ENCODE measurements around the gene SPSB2. TPM values are rescaled to one million over a fixed set of nuclear protein-coding genes. Genes with fewer than 3 reads are reported as not detected.

SPSB2 gene, protein sequence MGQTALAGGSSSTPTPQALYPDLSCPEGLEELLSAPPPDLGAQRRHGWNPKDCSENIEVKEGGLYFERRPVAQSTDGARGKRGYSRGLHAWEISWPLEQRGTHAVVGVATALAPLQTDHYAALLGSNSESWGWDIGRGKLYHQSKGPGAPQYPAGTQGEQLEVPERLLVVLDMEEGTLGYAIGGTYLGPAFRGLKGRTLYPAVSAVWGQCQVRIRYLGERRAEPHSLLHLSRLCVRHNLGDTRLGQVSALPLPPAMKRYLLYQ
- 11.5 and 11.9 TPM in 2 replicates for total RNA-seq

GRCh38 chr12:6873094-6874014 lies at the start of gene SPSB2:
Gene SPSB2 (minus strand): TSS chr12:6873303. CDS start chr12:6872901, 402 bp downstream.
- H2AFZ ChIP-seq (ENCODE audit: low read length), result peak within 1 kb of the TSS; percentile 84
- H3K79me2 ChIP-seq (ENCODE audit: insufficient read depth, low read length), result peaks cover 47% of the 10 kb centered on the region
- peak within 1 kb of the TSS; percentile 78 for H3K4me2 ChIP-seq (ENCODE audit: insufficient read depth, low read length)
- H4K20me1 ChIP-seq (ENCODE audit: insufficient read depth, low read length), result peaks cover 37% of the 10 kb centered on the region
- no peak for TF ChIP-seq CTCF (IDR thresholded peaks at IDR 0.05; ENCODE audit: extremely low read depth, low read depth, low read length)
- H3K4me3 ChIP-seq (ENCODE audit: insufficient read depth, low read length), result peak within 1 kb of the TSS; percentile 90
- peaks cover 38% of the 10 kb centered on the region for H3K4me1 ChIP-seq (ENCODE audit: insufficient read depth, low read length)
- H3K9me3 ChIP-seq (ENCODE audit: low read depth, low read length), result no peaks in the 10 kb centered on the region
- peak within 1 kb of the TSS; percentile 62 for H3K27ac ChIP-seq (ENCODE audit: low read depth, low read length)
- no peaks in the 10 kb centered on the region for H3K27me3 ChIP-seq (ENCODE audit: insufficient read depth, low read length)
- peaks cover 27% of the 10 kb centered on the region for H3K36me3 ChIP-seq (ENCODE audit: insufficient read depth, low read length)
- peak; percentile 99 for DNase-seq (ENCODE audit: insufficient read length, low spot score, missing footprints)

- Histone ChIP-seq H3K4me1 (ENCODE audit: insufficient read depth, low read length) (peaks cover 34% of the 10 kb centered on the region), H2AFZ (ENCODE audit: low read length) (no peak overlapping the region), H3K27ac (ENCODE audit: low read depth, low read length) (no peak overlapping the region), H3K4me3 (ENCODE audit: insufficient read depth, low read length) (no peak overlapping the region), H3K27me3 (ENCODE audit: insufficient read depth, low read length) (no peaks in the 10 kb centered on the region), H3K36me3 (ENCODE audit: insufficient read depth, low read length) (peaks cover 22% of the 10 kb centered on the region), H3K79me2 (ENCODE audit: insufficient read depth, low read length) (peaks cover 8% of the 10 kb centered on the region), H4K20me1 (ENCODE audit: insufficient read depth, low read length) (no peaks in the 10 kb centered on the region), H3K4me2 (ENCODE audit: insufficient read depth, low read length) (no peak overlapping the region), H3K9me3 (ENCODE audit: low read depth, low read length) (no peaks in the 10 kb centered on the region)
- no peak for TF ChIP-seq CTCF (IDR thresholded peaks at IDR 0.05; ENCODE audit: extremely low read depth, low read depth, low read length)
- DNase-seq (ENCODE audit: insufficient read length, low spot score, missing footprints), result peak; percentile 68
These were observed 49.2 kb upstream of the SPSB2 start for GRCh38 chr12:6921996-6922946.

- H3K27ac ChIP-seq (ENCODE audit: low read depth, low read length), result no peak overlapping the region
- H3K27me3 ChIP-seq (ENCODE audit: insufficient read depth, low read length), result no peaks in the 10 kb centered on the region
- peaks cover 32% of the 10 kb centered on the region for H3K4me1 ChIP-seq (ENCODE audit: insufficient read depth, low read length)
- no peaks in the 10 kb centered on the region for H4K20me1 ChIP-seq (ENCODE audit: insufficient read depth, low read length)
- no peak overlapping the region for H3K4me3 ChIP-seq (ENCODE audit: insufficient read depth, low read length)
- no peak for TF ChIP-seq CTCF (IDR thresholded peaks at IDR 0.05; ENCODE audit: extremely low read depth, low read depth, low read length)
- H3K9me3 ChIP-seq (ENCODE audit: low read depth, low read length), result no peaks in the 10 kb centered on the region
- no peak for DNase-seq (ENCODE audit: insufficient read length, low spot score, missing footprints)
- peaks cover 25% of the 10 kb centered on the region for H3K36me3 ChIP-seq (ENCODE audit: insufficient read depth, low read length)
- H2AFZ ChIP-seq (ENCODE audit: low read length), result no peak overlapping the region
- no peak overlapping the region for H3K4me2 ChIP-seq (ENCODE audit: insufficient read depth, low read length)
- peaks cover 3% of the 10 kb centered on the region for H3K79me2 ChIP-seq (ENCODE audit: insufficient read depth, low read length)
These were observed 48.4 kb upstream of the SPSB2 start for GRCh38 chr12:6921539-6921938.

Measured in osteoblast (primary cell).